Neural cell (in vitro differentiated cells): ENCODE data around the gene RENBP. TPM values are rescaled to one million over a fixed set of nuclear protein-coding genes. Genes with fewer than 3 reads are reported as not detected.

ENCODE experiments used
- H2AFZ ChIP-seq: fragments of 200-600, 300-800 bp; sonication (generic), shearing (Covaris generic); 2 replicates; pipeline ENCODE4 v1.6.0; 2014; ENCODE audit warnings: low read depth, mild to moderate bottlenecking, antibody characterized with exemption, low read length, moderate library complexity
- H3F3A ChIP-seq: fragments of 200-600 bp; shearing (Covaris generic); 2 replicates; pipeline ENCODE4 v1.6.1; 2016; ENCODE audit warnings: mild to moderate bottlenecking, moderate library complexity, mixed read lengths, antibody characterized with exemption, low read length; ENCODE audit not compliant: insufficient read depth, poor library complexity, severe bottlenecking
- H3K27ac ChIP-seq: fragments of 200-600, 300-800 bp; sonication (generic), shearing (Covaris generic); 2 replicates; pipeline ENCODE4 v1.5.1; 2014; ENCODE audit warnings: mild to moderate bottlenecking, low read length, moderate library complexity
- H3K27me3 ChIP-seq: fragments of 300-800, 200-600 bp; sonication (generic), shearing (Covaris generic); 2 replicates; pipeline ENCODE4 v1.6.0; 2014; ENCODE audit warnings: mild to moderate bottlenecking, low read depth, low read length, moderate library complexity; ENCODE audit not compliant: insufficient read depth
- H3K36me3 ChIP-seq: fragments of 300-800, 200-600 bp; sonication (generic), shearing (Covaris generic); 2 replicates; pipeline ENCODE4 v1.5.1; 2014; ENCODE audit warnings: mild to moderate bottlenecking, antibody characterized with exemption, low read length, moderate library complexity; ENCODE audit not compliant: insufficient read depth
- H3K4me2 ChIP-seq: fragments of 300-800, 200-600 bp; sonication (generic), shearing (Covaris generic); 2 replicates; pipeline ENCODE4 v1.6.0; 2014; ENCODE audit warnings: mild to moderate bottlenecking, low read length
- H3K4me3 ChIP-seq: fragments of 300-800, 200-600 bp; sonication (generic), shearing (Covaris generic); 2 replicates; pipeline ENCODE4 v1.5.1; 2014; ENCODE audit warnings: mild to moderate bottlenecking, low read length, moderate library complexity
- H3K79me2 ChIP-seq: fragments of 200-600 bp; shearing (Covaris generic); replicated peaks from 2 replicates; pipeline ENCODE4 v1.6.0; 2014; ENCODE audit warnings: mild to moderate bottlenecking, low read length, moderate library complexity; ENCODE audit not compliant: insufficient read depth
- H3K9ac ChIP-seq: fragments of 300-800, 200-600 bp; sonication (generic), shearing (Covaris generic); 2 replicates; pipeline ENCODE4 v1.6.1; 2016; ENCODE audit warnings: mild to moderate bottlenecking, low read length, mixed read lengths
- H3K9me2 ChIP-seq: fragments of 200-600 bp; shearing (Covaris generic); 2 replicates; pipeline ENCODE4 v1.6.1; 2016; ENCODE audit warnings: mild to moderate bottlenecking, low read length, mixed read lengths; ENCODE audit not compliant: insufficient read depth
- H3K9me3 ChIP-seq: fragments of 200-600, 300-800 bp; sonication (generic), shearing (Covaris generic); 2 replicates; pipeline ENCODE4 v1.6.1; 2016; ENCODE audit warnings: mild to moderate bottlenecking, mixed run types, low read length, moderate library complexity, mixed read lengths
- H4K20me1 ChIP-seq: fragments of 200-600 bp; shearing (Covaris generic); 2 replicates; pipeline ENCODE4 v1.6.1; 2016; ENCODE audit warnings: mild to moderate bottlenecking, mixed run types; ENCODE audit not compliant: insufficient read depth
- CTCF ChIP-seq: fragments of 450-650 bp; IDR thresholded peaks from 2 replicates; pipeline ENCODE4 v1.5.1; 2014; ENCODE audit warnings: antibody characterized with exemption, mild to moderate bottlenecking, moderate library complexity; ENCODE audit not compliant: poor library complexity, severe bottlenecking
- EP300 ChIP-seq: fragments of 450-650 bp; conservative IDR thresholded peaks from 2 replicates; pipeline ENCODE4 v1.6.1; 2014; ENCODE audit warnings: antibody characterized with exemption, mild to moderate bottlenecking, moderate library complexity; ENCODE audit not compliant: poor library complexity, severe bottlenecking
- EZH2 ChIP-seq: fragments of 200-600, 300-800 bp; shearing (Covaris generic), sonication (generic); IDR thresholded peaks from 2 replicates; pipeline ENCODE4 v1.6.1; 2014; ENCODE audit warnings: antibody characterized with exemption, low read length, borderline replicate concordance, mild to moderate bottlenecking; ENCODE audit not compliant: insufficient read depth, poor library complexity, severe bottlenecking
- MXI1 ChIP-seq: fragments of 450-650 bp; conservative IDR thresholded peaks from 2 replicates; pipeline ENCODE4 v1.6.1; 2014; ENCODE audit warnings: antibody characterized with exemption, mild to moderate bottlenecking; ENCODE audit not compliant: poor library complexity, severe bottlenecking
- POLR2AphosphoS5 ChIP-seq: IDR thresholded peaks from 2 replicates; pipeline ENCODE4 v1.6.1; 2012
- RAD21 ChIP-seq: fragments of 450-650 bp; conservative IDR thresholded peaks from 2 replicates; pipeline ENCODE4 v1.6.1; 2014; ENCODE audit warnings: antibody characterized with exemption, mild to moderate bottlenecking, moderate library complexity
- REST ChIP-seq: IDR thresholded peaks from 2 replicates; pipeline ENCODE4 v1.6.1; 2012; ENCODE audit warnings: borderline replicate concordance
- SMC3 ChIP-seq: fragments of 450-650 bp; conservative IDR thresholded peaks from 2 replicates; pipeline ENCODE4 v1.6.1; 2014; ENCODE audit warnings: antibody characterized with exemption, mild to moderate bottlenecking, moderate library complexity; ENCODE audit not compliant: poor library complexity
- TAF1 ChIP-seq: IDR thresholded peaks from 2 replicates; pipeline ENCODE4 v1.6.1; 2012; ENCODE audit warnings: low read depth
- polyA plus RNA-seq: library from polyadenylated mRNA; depleted of rRNA; stranded (reverse); fragments of >200 nt; gene quantifications from 2 replicates; pipeline ENCODE4 v1.2.3, GENCODE V29; 2014

The RENBP gene
- polyA plus RNA-seq, 1 donor from 2014 or later: 0.89 TPM

- no peak overlapping the region for H2AFZ ChIP-seq
Measured at GRCh38 chrX:153953342-153953830, 8.9 kb upstream of the RENBP start.

GRCh38 chrX:153952373-153953026, 8.1 kb upstream of the RENBP start:
- H3K4me3 ChIP-seq: no peak overlapping the region
- H3K9me3 ChIP-seq: no peaks in the 10 kb centered on the region
- peak overlapping the region; percentile 52 for H3K9ac ChIP-seq
- no peak overlapping the region for H2AFZ ChIP-seq
- H3K36me3 ChIP-seq: no peaks in the 10 kb centered on the region
- H3K9me2 ChIP-seq: no peaks in the 10 kb centered on the region
- H3K79me2 ChIP-seq: no peaks in the 10 kb centered on the region
- no peaks in the 10 kb centered on the region for H3K27me3 ChIP-seq
- no peaks in the 10 kb centered on the region for H3F3A ChIP-seq
- no peaks in the 10 kb centered on the region for H4K20me1 ChIP-seq
- peak overlapping the region; percentile 70 for H3K27ac ChIP-seq
- H3K4me2 ChIP-seq: no peak overlapping the region
- TF ChIP-seq MXI1: no peak
- no peak for TF ChIP-seq RAD21
- TF ChIP-seq TAF1: no peak
- TF ChIP-seq REST: no peak
- no peak for TF ChIP-seq EZH2
- TF ChIP-seq SMC3: no peak
- TF ChIP-seq EP300: no peak

More at GRCh38 chrX:153953342-153953830, 8.9 kb upstream of the RENBP start:
- Histone ChIP-seq H3K27ac (peak overlapping the region; percentile 70), H3K9ac (peak overlapping the region; percentile 52), H3K4me2 (no peak overlapping the region), H3K9me3 (no peaks in the 10 kb centered on the region), H3K27me3 (no peaks in the 10 kb centered on the region), H3K4me3 (no peak overlapping the region), H3K36me3 (no peaks in the 10 kb centered on the region), H4K20me1 (no peaks in the 10 kb centered on the region), H3K79me2 (no peaks in the 10 kb centered on the region), H3F3A (no peaks in the 10 kb centered on the region), H3K9me2 (no peaks in the 10 kb centered on the region)
- TF ChIP-seq RAD21 (peak; percentile 92), EP300 (no peak), REST (no peak), CTCF (peak; percentile 89), EZH2 (no peak), MXI1 (peak; percentile 25), TAF1 (no peak), SMC3 (peak; percentile 90), POLR2AphosphoS5 (peak; percentile 21)
